Measurements from ENCODE around the gene CHFR. TPM values are rescaled to one million over a fixed set of nuclear protein-coding genes. Genes with fewer than 3 reads are reported as not detected.

Gene CHFR
- total and polyA plus RNA-seq, 9 of the 15 experiments (the other 6 are each of a cell fraction or from before 2014, with no cell fraction given), result 0.61 to 33.9 (median 19.3) TPM

DNA sequence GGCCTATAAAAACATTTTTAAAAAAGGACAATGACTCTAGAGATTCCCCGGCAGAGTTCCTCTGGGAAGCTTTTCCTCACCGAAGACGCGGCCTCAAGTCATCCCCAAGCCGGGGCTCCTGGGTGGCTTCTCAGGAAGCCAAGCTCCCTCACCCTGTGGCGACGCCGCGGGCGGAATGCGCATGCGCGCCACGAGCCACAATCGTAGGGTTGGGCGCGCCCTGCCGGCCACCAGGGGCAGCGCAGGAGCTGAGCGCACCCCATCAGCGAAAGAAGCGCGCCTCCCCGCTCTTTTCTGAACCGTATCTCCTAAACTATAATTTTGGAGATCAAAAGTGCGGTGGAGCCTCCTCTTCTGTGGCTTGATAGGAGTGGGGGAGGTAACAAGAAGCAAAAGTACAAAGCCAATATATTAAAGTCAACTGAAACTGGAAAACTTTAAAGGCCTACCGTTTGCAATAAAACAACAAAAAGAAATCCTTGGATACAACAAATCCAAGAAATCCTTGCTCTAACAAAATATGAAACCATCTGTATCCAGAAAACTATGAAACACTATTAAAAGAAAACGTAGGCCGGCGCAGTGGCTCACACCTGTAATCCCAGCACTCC lies 17.4 kb upstream of the CHFR start (continued):
- TF ChIP-seq, protein P1, sequence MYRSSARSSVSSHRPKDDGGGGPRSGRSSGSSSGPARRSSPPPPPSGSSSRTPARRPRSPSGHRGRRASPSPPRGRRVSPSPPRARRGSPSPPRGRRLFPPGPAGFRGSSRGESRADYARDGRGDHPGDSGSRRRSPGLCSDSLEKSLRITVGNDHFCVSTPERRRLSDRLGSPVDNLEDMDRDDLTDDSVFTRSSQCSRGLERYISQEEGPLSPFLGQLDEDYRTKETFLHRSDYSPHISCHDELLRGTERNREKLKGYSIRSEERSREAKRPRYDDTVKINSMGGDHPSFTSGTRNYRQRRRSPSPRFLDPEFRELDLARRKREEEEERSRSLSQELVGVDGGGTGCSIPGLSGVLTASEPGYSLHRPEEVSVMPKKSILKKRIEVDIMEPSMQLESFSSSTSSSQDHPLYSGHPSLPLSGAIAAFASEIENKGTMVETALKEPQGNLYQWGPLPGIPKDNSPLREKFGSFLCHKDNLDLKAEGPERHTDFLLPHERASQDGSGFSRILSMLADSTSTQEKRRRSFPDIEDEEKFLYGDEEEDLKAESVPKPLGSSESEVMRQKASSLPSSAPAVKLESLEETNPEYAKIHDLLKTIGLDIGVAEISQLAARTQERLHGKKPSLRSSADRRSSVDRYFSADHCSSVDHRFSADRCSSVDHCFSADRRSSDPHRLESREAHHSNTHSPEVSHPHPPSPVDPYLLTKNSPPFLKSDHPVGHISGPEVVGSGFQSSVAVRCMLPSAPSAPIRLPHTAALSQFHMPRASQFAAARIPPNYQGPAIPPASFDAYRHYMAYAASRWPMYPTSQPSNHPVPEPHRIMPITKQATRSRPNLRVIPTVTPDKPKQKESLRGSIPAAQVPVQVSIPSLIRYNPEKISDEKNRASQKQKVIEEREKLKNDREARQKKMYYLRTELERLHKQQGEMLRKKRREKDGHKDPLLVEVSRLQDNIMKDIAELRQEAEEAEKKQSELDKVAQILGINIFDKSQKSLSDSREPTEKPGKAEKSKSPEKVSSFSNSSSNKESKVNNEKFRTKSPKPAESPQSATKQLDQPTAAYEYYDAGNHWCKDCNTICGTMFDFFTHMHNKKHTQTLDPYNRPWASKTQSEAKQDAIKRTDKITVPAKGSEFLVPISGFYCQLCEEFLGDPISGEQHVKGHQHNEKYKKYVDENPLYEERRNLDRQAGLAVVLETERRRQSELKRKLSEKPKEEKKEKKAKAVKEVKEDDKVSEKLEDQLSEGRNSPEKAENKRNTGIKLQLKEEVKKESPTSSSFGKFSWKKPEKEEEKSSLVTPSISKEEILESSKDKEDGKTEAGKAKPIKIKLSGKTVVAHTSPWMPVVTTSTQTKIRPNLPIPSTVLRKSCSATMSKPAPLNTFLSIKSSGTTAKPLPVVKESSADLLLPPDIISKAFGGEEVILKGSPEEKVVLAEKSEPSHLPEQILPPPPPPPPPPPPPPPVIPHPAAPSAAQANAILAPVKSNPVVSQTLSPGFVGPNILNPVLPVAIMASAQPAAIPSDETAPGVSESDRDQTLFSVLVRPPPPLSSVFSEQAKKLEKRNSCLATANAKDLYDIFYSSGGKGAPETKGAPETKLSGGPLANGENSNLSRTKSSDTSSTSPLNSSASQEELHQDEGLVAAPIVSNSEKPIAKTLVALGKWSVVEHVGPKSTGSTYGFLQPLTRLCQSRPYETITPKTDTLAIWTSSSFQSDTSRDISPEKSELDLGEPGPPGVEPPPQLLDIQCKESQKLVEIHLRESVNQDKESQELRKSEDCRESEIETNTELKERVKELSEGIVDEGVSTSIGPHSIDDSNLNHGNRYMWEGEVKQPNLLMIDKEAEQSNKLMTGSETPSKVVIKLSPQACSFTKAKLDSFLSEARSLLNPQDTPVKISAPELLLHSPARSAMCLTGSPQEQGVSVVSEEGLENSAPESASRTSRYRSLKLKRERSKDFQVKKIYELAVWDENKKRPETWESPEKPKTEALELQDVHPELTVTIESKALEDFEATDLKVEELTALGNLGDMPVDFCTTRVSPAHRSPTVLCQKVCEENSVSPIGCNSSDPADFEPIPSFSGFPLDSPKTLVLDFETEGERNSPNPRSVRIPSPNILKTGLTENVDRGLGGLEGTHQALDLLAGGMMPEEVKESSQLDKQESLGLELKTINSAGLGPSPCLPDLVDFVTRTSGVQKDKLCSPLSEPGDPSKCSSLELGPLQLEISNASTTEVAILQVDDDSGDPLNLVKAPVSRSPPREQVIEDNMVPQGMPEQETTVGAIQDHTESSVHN (IDR thresholded peaks at IDR 0.05; ENCODE audit: borderline replicate concordance in 1 of 2, low read depth in 1 of 2), result no peak
- TF ChIP-seq DPF2 (IDR thresholded peaks at IDR 0.05) (no peak), ZNF165 (CRISPR knock-in tag; IDR thresholded peaks at IDR 0.05; ENCODE audit: borderline replicate concordance) (no peak), DACH1 (IDR thresholded peaks at IDR 0.05; ENCODE audit: partially characterized antibody) (no peak), NRF1 (conservative IDR thresholded peaks at IDR 0.05 in 1 of 2, IDR thresholded peaks at IDR 0.05 in 1 of 2) (peak; percentile 85 to 87), RAD21 (CRISPR knock-in tag; conservative IDR thresholded peaks at IDR 0.05 in 1 of 2, IDR thresholded peaks at IDR 0.05 in 1 of 2) (peak in 1 of 2 experiments; percentile 59; a peak in 2 of 4 replicates), TAF1 (IDR thresholded peaks at IDR 0.05; ENCODE audit: control insufficient read depth, extremely low read depth, insufficient read depth, low read length, severe bottlenecking) (no peak), TSC22D4 (tag; IDR thresholded peaks at IDR 0.05) (no peak), SIN3A (IDR thresholded peaks at IDR 0.05; ENCODE audit: borderline replicate concordance in 2 of 2, control insufficient read depth in 1 of 2, low read depth in 2 of 2, low read length in 2 of 2) (no peak), HDAC1 (IDR thresholded peaks at IDR 0.05) (no peak), ZNF586 (CRISPR knock-in tag; conservative IDR thresholded peaks at IDR 0.05) (no peak), SP1 (CRISPR knock-in tag; IDR thresholded peaks at IDR 0.05) (no peak), RBM34 (IDR thresholded peaks at IDR 0.05; ENCODE audit: borderline replicate concordance, insufficient read depth, low read length) (no peak)
- TF ChIP-seq, protein P2, sequence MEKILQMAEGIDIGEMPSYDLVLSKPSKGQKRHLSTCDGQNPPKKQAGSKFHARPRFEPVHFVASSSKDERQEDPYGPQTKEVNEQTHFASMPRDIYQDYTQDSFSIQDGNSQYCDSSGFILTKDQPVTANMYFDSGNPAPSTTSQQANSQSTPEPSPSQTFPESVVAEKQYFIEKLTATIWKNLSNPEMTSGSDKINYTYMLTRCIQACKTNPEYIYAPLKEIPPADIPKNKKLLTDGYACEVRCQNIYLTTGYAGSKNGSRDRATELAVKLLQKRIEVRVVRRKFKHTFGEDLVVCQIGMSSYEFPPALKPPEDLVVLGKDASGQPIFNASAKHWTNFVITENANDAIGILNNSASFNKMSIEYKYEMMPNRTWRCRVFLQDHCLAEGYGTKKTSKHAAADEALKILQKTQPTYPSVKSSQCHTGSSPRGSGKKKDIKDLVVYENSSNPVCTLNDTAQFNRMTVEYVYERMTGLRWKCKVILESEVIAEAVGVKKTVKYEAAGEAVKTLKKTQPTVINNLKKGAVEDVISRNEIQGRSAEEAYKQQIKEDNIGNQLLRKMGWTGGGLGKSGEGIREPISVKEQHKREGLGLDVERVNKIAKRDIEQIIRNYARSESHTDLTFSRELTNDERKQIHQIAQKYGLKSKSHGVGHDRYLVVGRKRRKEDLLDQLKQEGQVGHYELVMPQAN (IDR thresholded peaks at IDR 0.05; ENCODE audit: borderline replicate concordance), result no peak
- TF ChIP-seq, protein P3, sequence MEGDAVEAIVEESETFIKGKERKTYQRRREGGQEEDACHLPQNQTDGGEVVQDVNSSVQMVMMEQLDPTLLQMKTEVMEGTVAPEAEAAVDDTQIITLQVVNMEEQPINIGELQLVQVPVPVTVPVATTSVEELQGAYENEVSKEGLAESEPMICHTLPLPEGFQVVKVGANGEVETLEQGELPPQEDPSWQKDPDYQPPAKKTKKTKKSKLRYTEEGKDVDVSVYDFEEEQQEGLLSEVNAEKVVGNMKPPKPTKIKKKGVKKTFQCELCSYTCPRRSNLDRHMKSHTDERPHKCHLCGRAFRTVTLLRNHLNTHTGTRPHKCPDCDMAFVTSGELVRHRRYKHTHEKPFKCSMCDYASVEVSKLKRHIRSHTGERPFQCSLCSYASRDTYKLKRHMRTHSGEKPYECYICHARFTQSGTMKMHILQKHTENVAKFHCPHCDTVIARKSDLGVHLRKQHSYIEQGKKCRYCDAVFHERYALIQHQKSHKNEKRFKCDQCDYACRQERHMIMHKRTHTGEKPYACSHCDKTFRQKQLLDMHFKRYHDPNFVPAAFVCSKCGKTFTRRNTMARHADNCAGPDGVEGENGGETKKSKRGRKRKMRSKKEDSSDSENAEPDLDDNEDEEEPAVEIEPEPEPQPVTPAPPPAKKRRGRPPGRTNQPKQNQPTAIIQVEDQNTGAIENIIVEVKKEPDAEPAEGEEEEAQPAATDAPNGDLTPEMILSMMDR (IDR thresholded peaks at IDR 0.05 in 2 of 3, conservative IDR thresholded peaks at IDR 0.05 in 1 of 3; ENCODE audit: insufficient read depth in 2 of 3, low read depth in 1 of 3, low read length in 3 of 3), result peak; percentile 64 to 72 (median 67)

Data from K562 (cell line).